Measurements from ENCODE around the gene POU5F2.

The POU5F2 gene, protein sequence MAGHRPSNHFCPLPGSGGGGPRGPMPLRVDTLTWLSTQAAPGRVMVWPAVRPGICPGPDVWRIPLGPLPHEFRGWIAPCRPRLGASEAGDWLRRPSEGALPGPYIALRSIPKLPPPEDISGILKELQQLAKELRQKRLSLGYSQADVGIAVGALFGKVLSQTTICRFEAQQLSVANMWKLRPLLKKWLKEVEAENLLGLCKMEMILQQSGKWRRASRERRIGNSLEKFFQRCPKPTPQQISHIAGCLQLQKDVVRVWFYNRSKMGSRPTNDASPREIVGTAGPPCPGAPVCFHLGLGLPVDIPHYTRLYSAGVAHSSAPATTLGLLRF

DNA sequence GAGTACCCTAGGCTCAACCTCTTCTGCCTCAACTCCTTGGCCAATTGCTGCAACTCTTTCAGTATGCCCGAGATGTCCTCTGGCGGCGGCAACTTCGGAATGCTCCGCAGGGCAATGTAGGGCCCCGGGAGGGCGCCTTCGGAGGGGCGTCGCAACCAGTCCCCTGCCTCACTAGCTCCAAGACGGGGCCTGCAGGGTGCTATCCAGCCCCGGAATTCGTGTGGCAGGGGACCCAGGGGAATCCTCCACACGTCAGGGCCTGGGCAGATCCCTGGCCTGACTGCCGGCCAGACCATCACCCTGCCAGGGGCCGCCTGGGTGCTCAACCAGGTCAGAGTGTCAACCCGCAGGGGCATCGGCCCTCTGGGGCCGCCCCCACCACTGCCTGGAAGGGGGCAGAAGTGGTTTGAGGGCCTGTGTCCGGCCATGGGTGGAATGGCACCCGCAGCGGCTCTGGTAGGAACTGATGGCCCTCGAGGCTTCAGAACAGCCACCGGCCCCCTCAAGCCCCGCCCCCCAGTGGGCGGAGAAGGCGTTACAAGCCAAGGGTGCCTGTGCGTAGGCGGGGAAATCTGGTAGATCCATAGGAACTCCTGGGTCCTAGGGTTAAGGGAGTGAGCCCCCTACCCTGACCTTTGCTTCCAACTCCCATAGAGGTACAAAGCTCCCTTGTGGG lies at the start of gene POU5F2:
TSS of gene POU5F2 (minus strand) at position 465 of the 676 bp plus-strand sequence. CDS start at position 428, 37 bp downstream.
- peak; percentile 23 for DNase-seq (ENCODE audit: low read depth, low spot score)

DNA sequence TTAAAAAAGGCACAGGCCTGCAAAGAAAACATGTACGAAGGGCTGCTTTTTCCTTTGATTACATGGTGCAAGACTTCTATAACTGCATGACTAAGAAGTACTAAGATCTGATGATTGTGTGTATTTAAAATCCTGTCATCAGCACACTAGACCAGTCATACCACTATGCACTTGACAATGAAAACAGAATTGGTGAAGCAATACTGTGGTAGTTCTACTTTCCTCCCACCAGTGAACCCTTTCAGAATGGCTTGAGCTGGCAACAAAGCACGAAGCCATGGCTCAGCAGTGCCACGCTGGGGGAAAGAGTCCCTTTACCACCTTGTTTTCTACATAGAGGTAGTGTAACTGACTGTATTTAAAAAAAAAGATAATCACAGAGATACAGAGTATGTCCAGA lies 49.0 kb upstream of the POU5F2 start:
- no peak for DNase-seq (ENCODE audit: low read depth, low spot score)

DNA sequence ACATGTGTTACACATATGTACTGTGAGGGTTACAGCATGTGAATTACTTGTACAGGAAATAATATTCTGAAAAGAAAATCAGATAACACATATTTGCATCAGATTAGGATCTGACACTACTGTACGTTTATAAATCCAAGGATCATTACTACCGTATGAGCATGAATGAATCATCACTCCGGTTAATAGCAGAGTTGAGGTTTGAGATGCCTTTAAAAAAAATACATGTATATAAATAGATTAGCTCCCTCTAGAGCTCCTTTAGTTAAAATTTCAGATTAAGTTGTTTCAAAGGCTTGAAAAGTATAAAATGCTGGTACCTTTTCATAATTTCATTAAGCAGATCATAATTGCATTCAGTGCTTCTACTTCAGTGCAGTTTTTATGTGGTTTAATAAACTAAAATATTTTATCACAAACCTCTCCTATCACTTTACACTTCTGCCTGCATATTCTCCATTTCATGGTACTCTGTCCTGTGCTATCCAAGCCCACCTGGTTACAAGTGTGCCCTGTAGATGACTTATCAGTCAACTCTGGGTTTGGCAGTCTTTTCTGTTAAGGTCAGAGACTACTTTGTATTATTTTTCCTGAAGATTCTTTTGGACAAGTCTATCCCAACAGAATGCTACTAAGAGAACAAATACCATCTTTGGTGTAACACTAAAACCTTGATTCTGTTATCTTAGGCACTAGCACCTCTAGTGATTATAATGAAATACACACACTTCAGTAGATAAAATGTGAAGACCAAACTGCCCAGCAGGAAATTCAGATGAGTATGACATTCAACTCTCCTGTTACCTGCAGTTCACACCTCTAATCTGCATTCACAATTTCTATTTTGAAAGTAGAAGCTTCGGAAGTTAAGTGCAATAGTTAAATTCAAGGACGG lies 48.0 kb upstream of the POU5F2 start:
- no peak for DNase-seq (ENCODE audit: low read depth, low spot score)

DNA sequence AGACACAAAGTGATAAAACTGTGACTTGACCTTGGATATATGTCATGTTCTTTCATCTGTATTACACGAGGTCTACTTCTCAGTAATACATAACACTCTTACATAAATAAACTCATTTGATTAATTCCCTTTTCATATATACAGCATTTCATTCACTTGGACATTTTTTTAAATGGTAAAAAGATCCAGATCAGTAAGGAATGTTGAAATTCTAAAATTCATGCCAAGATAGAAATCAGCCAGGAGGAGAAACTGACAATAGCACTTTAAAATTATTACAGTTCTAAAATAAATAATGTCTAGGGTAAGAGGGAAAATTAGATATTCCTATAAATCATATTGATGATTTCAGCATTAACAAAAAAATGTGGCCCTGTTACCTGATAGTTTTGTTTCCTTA lies 46.2 kb upstream of the POU5F2 start:
- DNase-seq (ENCODE audit: low read depth, low spot score): no peak

DNA sequence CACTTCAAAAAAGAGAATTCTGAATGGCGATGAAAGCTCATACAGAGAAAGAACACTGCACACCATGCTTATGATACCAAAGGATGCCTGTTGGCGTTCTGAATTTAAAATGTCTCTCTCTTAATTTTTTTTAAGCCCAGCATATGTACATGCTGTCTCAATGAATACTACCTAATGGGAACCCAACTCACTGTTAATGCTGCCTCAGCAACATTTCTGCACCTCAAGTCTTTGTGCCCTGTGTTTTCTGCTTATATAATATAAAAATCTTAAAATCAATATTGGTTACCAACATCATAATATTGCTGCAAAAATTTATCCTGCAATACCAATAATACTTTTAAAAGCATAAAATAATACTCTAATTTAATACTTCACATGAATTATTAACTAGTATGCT lies 44.1 kb upstream of the POU5F2 start:
- DNase-seq (ENCODE audit: low read depth, low spot score): no peak

DNA sequence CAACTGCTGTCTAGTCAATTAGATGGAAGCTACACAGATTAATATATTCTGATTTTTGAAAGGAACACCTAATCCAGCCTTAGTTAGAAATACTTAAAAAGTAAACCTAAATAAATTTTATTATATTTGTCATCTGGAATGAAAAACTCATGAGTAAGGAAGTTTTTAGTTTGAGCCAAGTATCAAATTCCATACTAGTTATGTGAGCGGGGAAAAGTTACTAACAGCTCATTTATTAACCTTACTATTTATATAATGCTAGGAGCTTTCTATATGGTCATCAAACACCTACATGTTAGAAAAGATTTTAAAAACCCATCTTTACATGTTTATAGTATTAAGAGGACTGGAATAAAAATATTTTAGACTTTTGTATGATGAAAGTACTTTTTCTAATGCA lies 41.6 kb upstream of the POU5F2 start:
- no peak for DNase-seq (ENCODE audit: low read depth, low spot score)

DNA sequence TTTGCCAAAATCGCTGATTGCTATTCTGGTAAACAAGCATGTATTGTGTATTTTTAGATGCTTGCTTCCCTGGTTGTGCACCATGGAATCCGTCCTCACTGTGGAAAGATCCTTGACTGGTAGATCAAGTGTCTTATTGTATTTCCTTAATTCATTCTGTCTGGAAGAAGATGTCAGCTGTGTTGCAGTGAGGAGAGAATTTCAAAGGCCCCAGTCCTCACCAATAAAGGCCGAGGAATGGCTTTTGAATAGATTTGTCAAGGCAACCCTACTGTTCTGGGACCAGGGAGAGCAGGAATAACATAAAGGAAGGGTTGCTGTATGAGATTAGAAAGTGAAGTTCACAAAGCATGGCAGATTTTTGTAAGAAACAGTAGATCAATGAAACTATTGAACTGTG lies 36.2 kb upstream of the POU5F2 start:
- DNase-seq (ENCODE audit: low read depth, low spot score): no peak

DNA sequence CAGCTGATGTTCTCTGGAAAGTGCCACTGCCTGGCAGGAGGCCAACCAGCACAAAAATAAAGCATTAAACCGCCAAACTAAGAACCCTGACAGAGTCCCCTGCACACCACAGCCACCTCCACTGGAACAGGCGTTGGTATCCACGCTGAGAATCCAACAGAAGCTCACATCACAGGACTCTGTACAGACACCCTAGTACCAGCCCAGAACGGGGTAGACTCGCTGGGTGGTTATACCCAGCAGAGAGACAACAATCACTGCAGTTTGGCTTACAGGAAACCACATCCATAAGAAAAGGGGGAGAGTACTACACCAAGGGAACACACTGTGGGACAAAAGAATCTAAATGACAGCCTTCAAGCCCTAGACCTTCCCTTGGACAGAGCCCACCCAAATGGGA lies 15.0 kb upstream of the POU5F2 start:
- peak; percentile 6 for DNase-seq (ENCODE audit: low read depth, low spot score)

DNA sequence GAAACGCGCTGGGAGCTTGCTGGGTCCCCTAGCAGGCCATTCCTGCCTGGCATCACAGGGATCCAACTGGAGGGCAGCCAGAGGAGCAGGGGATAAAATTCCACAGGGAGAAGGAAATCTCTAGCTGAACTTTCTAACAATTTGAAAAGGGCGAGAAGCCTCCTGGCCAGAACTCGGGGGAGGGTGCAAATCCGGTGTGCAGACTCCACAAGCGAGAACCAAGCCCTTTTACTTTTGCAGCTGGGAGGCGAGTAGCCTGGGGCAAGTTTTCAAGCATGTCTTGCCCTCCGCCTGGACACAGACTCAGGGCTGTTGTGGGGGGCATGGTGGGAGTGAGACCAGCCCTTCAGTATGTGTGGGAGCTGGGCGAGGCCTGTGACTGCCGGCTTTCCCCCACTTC lies 14.3 kb upstream of the POU5F2 start:
- peak; percentile 47 for DNase-seq (ENCODE audit: low read depth, low spot score)

DNA sequence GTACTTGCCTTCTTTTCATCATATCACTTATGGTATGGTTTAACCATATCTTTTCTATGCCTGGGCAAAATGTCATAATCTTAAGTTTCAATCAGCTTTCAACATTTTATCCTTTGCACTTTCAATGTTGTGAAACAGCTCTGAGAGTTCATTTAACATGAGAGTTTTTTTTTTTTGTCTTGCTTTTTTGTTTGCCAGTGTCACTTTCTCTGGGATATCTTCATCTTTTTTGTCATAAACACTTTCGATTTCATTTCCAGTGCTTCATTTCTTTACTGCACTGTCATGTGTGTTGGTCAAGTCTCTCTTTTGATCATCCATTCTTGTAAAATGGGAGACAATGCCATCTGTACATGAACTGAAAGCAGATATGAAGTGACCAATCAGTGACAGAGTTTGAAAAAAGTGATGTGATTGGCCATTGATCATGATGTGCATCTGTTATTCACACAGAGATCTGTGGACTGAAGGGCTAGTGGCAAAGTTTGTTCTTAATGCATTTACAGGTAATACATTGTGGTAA lies 7.5 kb upstream of the POU5F2 start:
- DNase-seq (ENCODE audit: low read depth, low spot score): no peak

DNA sequence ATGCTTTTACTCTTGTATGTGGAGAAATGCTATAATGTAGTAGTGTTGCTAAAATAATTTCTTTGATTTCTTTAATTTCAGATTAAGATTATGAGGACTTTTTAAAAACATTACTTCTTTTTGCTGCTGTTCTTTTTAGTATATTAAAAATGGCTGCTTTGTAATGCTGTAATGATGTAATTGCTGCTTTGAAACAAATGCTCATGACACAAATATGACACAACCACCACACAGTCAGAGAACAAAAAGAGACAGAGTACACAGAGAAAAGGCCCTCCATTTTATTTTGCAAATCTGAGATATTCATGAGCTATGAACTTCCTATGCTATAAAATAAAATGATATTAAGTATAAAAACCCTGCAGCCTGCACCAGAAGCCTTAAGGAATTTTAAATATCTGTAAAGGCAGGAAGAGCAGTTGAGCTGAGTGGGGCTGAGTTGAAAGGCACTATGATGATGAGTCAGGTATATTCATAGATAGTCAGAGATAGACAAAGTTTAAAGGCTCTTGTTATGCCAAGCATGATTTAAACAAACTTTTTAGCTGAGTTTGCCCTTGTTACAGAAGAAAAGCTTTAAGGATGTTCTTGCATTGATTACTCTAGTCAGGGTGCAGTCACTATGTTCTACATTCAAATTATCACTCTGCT lies 5.1 kb upstream of the POU5F2 start:
- DNase-seq (ENCODE audit: low read depth, low spot score): no peak

DNA sequence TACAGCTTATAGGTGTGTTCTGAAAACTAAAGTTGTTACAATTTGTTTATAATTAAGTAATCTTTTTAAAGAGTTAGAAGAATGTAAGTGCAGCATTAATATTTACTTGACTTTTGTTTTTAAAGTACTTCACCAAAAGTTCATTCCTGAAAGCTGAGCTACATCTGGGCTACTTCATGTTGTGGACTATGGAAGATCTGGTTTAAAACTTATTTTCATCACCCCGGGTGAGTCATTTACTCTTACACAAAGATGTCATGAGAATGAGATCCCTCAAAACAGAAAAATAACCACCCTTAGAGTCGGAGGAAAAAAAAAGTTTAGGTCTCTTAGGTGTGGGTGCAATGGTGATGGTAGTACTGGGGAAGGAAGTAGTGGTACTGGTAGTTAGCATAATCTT lies 5.1 kb downstream of the POU5F2 start:
- DNase-seq (ENCODE audit: low read depth, low spot score): no peak

DNA sequence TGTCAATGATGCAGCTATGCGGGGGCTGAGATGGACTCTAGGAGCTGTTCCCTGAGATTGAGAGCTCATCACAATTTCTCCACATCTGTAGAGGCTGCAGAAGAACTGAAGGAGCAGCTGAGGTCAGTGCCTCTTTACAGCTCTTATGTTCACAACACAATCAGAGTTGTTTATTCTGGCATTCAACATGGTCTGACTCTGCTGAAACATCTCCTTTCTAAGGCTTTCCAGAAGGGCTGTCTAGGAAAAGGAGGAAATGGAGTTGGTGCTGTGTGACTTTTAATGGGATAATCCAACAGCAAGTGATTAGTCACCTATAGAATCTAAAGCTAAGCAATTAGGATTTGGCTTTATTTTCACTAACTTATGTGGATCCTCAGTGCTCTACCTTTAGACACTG lies 6.0 kb downstream of the POU5F2 start:
- no peak for DNase-seq (ENCODE audit: low read depth, low spot score)

DNA sequence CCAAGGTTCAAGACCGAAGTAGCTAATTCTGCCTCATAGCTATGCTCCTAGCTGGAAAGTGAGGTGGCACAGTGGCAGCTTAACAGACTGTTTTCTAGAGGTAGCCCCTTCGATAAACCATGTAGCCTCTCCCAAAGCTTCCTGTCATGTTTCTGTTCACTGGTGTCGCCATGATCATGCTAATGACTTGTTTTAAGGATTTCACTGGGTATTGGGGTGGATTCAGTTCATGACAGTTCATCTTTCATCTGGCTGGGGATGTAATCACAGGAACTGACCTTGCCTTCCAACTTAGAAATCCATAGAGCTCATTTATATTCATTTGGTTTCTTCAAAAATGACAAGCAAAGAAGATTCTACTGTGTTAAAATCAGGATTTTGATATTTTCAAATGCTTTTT lies 9.4 kb downstream of the POU5F2 start:
- no peak for DNase-seq (ENCODE audit: low read depth, low spot score)

DNA sequence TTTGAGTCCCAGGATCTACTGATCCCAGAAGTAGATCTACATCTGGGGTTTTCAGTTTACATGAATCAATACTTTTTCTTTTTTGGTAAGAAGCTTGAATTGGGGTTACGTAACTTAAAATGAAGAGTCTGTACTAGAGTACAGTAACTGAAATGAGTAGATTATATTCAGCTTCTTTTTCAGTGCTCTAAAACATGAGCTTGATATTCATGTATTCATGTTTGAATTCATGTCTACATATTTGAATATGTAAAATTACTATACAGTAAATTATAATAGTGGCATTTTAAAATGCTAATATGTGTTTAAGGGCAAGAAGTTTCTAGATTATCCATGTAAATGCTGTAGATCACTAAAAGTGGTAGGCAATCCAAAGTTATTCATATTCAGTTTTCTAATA lies 14.8 kb downstream of the POU5F2 start:
- DNase-seq (ENCODE audit: low read depth, low spot score): no peak

DNA sequence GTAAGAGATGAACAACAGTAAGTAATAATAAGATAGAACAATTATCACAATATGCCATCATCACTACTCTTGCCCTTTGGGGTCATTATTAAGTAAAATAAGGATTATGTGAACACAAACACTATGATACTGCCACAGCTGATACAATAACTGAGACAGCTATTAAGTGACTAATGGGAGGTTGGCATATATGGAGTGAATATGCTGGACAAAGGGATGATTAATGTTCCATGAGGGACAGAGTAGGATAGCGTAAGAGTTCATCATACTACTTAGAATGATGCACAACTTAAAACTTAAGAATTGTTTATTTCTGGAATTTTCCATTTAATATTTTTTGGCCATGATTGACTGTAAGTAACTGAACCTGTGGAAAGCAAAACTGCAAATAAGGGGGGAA lies 16.6 kb downstream of the POU5F2 start:
- no peak for DNase-seq (ENCODE audit: low read depth, low spot score)

DNA sequence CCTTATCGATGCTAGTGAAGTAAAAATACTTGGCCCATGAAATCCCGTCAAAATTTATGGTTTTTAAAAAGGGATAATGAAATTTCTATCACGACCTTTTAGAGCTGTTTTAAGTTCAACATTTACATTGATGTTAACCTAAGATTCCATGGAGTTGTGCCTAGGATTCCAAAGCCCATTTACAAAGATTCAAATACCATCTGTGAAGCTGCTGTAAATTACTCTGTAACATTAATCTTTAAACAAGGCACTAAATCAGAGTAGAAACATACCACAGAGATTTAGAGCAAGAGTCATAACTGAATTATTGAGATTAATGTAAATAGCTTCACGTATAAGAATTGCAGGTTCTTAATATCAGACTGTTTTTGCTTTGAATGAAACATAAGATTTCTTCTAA lies 17.7 kb downstream of the POU5F2 start:
- no peak for DNase-seq (ENCODE audit: low read depth, low spot score)

DNA sequence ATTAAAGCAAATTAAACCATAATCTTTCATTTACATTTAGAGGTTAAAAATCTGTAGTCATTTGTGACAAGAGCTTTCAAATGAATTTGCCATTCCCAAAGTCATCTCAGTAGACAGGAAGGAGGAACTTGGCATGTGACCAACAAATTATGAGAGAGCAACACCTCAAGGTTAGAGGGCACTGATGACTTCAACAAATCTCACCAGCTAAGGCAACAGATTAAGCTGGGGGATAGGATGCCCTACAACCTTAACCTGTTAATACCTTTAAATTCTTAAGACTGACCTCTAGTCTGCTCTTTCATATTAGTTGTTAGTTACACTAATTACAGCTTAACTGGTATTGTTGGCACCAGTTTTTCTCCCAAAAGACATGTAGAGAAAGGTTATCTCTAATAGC lies 18.4 kb downstream of the POU5F2 start:
- no peak for DNase-seq (ENCODE audit: low read depth, low spot score)

DNA sequence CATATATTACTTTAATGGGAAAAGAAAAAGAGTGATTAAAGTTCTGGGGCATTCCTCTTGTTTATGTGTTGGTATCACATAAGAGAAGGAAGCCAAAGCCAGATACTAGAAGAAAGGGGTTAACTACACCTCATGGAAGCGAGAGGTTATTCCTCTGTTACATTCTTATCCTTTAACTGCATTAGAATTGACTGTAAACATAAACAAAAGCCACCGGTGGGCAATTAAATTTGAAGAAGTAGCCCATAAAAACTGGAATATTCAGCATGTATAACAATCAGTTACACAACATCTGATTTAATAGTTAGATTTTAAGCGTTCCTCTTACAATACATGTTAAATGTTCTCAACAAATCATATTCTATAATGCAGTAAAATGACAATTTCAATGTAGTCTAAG lies 18.8 kb downstream of the POU5F2 start:
- DNase-seq (ENCODE audit: low read depth, low spot score): no peak

DNA sequence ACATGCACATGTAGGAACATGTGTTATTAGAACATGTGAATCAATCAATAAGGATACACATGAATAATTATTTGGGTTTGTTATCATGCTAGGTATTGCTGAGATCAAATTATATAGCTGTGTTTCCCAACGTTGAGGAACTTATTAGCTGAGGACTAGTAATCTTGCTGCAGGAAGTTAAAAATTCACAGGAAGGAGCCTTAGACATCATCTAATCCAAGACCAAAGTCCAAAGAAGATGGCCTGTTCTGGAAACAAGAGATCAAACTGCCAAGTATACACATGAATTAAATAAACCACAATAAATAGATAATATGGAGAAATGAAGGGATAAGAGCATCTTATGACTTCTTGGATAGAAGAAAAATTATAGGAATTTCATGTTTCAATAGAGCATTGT lies 19.9 kb downstream of the POU5F2 start:
- DNase-seq (ENCODE audit: low read depth, low spot score): no peak

DNA sequence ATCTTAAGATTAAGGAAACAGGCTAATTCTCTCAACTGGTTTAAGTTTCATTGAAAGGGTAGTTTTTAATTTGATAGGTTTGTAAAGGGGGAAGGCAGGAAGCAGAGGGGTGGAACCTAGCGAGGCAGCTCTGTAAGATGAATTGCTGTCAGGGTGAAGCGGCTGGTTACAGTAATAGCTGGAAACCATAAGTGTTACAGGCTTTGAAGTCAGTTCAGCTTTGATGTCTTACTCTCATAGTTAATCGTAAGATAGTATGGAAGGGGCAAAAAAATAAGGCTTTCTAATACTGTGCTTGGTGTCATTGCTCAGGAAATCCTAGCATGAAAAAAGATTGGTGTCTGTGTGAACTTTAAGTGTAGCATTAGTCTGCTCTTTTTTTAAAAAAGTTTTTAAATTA lies 20.3 kb downstream of the POU5F2 start:
- DNase-seq (ENCODE audit: low read depth, low spot score): no peak

DNA sequence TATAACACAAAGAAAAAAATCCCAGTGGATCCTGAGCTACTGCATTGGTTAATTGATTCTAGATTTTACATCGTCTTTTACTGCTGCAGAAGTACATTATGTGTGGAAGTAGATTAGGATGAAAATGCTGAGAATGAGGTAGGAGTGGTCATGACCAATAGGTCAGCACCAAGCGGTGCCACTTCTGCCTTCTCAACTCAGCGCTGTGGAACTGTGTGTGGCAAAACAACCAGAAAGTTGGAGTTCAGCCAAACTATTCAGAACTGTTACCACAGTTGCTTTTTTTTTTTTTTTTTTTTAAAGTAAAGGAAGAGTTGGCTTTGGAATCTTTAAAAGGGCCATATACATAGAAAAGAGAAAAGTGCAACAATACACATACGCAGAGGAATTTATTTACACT lies 24.2 kb downstream of the POU5F2 start:
- DNase-seq (ENCODE audit: low read depth, low spot score): no peak

All from ELF-1 (cell line).